BJ (cell line): Measurements from ENCODE around the gene HTR7. TPM values are rescaled to one million over a fixed set of nuclear protein-coding genes. Genes with fewer than 3 reads are reported as not detected.

Experiments
- CTCF ChIA-PET: fragments of 350-600 bp; formaldehyde crosslinking; extraction: SDS; loops from one replicate; lab custom pipeline; 2021; ENCODE audit warnings: antibody characterized with exemption, inconsistent platforms; lab: Yijun Ruan, JAX
- POLR2A ChIA-PET: fragments of 300-600 bp; sonication (Branson Sonifier 250); formaldehyde crosslinking; extraction: SDS; loops from one replicate; lab custom pipeline; 2021; ENCODE audit warnings: antibody characterized with exemption; lab: Charles Lee
- DNase-seq: peaks from one replicate; pipeline ENCODE4 v3.0.0-alpha.2; 2011; ENCODE audit warnings: low read depth
- H3K27me3 ChIP-seq: 2 replicates; pipeline ENCODE4 v1.6.0; 2011; ENCODE audit warnings: low read length; ENCODE audit not compliant: control insufficient read depth, insufficient read depth
- H3K36me3 ChIP-seq: 2 replicates; pipeline ENCODE4 v1.5.1; 2011; ENCODE audit warnings: low read length; ENCODE audit not compliant: control insufficient read depth, insufficient read depth
- H3K4me3 ChIP-seq: 2 replicates; pipeline ENCODE4 v1.5.1; 2011; ENCODE audit warnings: low read depth, mild to moderate bottlenecking, control low read depth, low read length
- polyA plus RNA-seq: library from polyadenylated mRNA; depleted of rRNA; stranded (reverse); fragments of >200 nt; gene quantifications from 2 replicates; pipeline ENCODE4 v1.2.3, GENCODE V29; 2011
- TF ChIP-seq, protein P1 (sequence below): IDR thresholded peaks from 2 replicates; pipeline ENCODE4 v1.5.1; 2011; ENCODE audit warnings: low read depth, mild to moderate bottlenecking, control low read depth, inconsistent platforms, low read length, moderate library complexity; ENCODE audit not compliant: insufficient read depth

HTR7 gene
- polyA plus RNA-seq, 1 experiment, result 0.16 TPM

DNA sequence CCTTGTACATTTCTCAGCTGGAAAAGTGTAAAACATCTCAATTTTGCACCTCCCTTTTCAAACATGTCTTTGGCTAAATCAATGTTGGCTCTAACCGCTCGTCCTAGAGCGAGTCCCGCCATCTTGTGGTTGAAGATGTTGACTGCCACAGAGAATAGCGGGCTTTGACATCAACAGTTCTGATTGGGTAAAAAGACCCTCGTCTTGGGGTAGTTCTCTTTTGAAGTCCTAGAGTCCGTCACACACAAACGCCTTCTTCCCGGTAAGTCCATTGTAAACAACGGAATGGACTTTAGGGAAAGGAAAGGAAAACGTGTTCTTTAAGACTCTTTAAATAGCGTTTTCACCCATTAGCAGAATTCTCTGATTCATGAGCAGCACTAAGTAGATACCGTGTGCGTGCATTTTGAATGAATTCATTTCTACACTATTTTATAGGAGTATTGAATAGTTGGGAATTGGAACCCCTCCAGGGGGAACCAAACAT, 13.5 kb upstream of the HTR7 start:
- TF ChIP-seq, protein P1, sequence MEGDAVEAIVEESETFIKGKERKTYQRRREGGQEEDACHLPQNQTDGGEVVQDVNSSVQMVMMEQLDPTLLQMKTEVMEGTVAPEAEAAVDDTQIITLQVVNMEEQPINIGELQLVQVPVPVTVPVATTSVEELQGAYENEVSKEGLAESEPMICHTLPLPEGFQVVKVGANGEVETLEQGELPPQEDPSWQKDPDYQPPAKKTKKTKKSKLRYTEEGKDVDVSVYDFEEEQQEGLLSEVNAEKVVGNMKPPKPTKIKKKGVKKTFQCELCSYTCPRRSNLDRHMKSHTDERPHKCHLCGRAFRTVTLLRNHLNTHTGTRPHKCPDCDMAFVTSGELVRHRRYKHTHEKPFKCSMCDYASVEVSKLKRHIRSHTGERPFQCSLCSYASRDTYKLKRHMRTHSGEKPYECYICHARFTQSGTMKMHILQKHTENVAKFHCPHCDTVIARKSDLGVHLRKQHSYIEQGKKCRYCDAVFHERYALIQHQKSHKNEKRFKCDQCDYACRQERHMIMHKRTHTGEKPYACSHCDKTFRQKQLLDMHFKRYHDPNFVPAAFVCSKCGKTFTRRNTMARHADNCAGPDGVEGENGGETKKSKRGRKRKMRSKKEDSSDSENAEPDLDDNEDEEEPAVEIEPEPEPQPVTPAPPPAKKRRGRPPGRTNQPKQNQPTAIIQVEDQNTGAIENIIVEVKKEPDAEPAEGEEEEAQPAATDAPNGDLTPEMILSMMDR, result peak; percentile 62
- Histone ChIP-seq H3K27me3 (peaks cover 6% of the 10 kb centered on the region; the same call in 1 of the 2 replicates), H3K36me3 (no peaks in the 10 kb centered on the region), H3K4me3 (peak overlapping the region; percentile 66)
- POLR2A ChIA-PET, result no interaction called here
- DNase-seq, result no peak
- CTCF ChIA-PET, result interaction anchor here (0.9 to 1.8 kb wide), 6 partner anchors 8 to 125 kb away, joined by 3 to 13 read pairs (median 6); partner anchors contain the start of gene HTR7

DNA sequence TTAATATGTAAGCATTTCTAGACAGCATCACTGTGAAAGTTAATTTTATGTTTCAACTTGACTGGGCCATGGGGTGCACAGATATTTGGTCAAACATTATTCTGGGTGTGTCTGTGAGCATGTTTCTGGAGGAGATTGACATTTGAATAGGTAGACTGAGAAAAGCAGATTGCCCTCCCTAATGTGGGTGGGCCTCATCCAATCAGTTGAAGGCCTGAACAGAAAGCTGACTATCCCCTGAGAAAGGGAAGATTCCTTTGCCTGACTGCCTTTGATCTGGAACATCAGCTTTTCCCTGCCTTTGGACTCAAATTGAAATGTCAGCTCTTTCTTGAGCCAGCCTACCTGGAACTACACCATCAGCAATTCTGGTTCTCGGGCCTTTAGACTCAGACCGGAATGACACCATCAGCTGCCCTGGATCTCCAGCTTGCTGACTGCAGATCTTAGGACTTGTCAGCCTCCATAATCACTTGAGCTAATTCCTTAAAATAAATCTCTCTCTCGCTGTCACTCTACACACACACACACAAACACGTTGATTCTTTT, 8.3 kb upstream of the HTR7 start:
- Histone ChIP-seq H3K4me3 (no peak overlapping the region), H3K36me3 (no peaks in the 10 kb centered on the region), H3K27me3 (peaks cover 10% of the 10 kb centered on the region)
- DNase-seq, result no peak
- POLR2A ChIA-PET, result no interaction called here
- TF ChIP-seq, protein P1, result no peak
- CTCF ChIA-PET, result interaction anchor here (0.6 to 2.3 kb wide), 13 partner anchors 9 to 758 kb away, joined by 3 to 11 read pairs (median 3); no protein-coding TSS in a partner anchor

DNA sequence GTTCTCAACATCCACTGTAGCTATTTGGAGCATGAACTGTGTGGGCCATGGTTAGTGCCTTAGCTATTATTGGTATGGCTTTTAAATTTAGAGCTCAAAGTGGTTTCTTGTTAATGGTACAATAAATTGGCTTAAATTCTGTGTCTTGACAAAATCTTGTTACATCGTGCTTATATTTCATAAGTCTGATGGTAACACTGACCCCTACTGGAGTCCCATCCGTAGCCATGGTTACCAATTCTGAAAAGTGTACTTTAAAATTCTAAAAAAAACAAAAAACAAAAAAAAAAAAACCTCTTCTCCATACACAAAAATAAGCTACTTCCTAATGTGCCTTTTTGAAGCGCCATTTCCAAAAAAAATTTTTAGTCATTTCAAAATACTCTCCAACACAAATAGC, 7.6 kb upstream of the HTR7 start:
- ChIA-PET CTCF (interaction anchor here (0.6 to 2.3 kb wide), 13 partner anchors 9 to 758 kb away, joined by 3 to 11 read pairs (median 3); no protein-coding TSS in a partner anchor), POLR2A (no interaction called here)
- TF ChIP-seq, protein P1, result peak; percentile 48
- Histone ChIP-seq H3K36me3 (no peaks in the 10 kb centered on the region), H3K27me3 (peaks cover 10% of the 10 kb centered on the region), H3K4me3 (no peak overlapping the region)
- DNase-seq, result no peak

DNA sequence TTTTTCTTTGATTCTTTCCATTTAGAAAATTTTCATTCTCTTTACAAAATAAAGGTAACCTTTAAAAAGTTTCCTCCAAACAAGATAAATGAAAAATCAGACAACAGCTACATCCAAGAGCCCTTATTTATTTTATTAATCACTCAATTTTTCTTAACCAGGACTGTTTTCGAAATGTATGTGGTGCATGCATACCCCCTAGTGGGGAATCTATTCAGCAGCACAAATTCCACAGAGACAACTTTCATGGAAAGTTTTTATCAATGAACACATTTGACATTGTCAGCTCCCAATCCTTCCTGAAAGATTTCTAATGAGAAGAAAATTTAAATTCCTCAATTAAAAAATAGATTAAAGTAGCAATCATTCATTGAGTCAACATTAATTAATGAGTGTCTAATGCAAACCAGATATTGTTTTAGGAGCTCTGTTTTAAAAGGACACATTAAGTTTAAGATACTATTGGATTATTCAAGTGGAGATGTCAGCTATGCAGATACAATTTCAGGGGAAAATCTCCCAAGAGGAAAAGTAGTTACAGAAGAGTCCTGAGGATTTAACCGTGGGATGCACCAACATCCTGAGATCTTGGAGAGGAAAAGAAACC, 5.2 kb upstream of the HTR7 start:
- Histone ChIP-seq H3K27me3 (peaks cover 9% of the 10 kb centered on the region), H3K4me3 (no peak overlapping the region), H3K36me3 (no peaks in the 10 kb centered on the region)
- DNase-seq, result no peak
- CTCF ChIA-PET, result interaction anchor here (0.6 to 3.3 kb wide), 14 partner anchors 9 to 1069 kb away, joined by 3 to 29 read pairs (median 3); partner anchors contain the start of gene RPP30
- TF ChIP-seq, protein P1, result peak; percentile 80
- POLR2A ChIA-PET, result no interaction called here

DNA sequence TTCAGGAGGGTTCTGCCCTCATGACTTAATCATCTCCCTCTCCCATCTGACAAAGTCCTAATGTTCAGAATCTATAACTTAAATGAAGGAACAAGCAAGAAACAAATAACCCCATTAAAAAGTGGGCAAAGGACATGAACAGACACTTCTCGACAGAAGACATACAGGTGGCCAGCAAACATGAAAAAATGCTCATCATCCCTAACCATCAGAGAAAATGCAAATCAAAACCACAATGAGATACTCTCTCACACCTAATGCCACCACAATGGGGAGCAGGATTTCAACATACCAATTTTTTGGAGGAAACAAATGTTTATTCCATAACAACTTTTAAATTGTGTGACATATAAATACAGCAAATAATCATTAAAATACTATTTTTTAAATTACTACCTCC, 3.0 kb upstream of the HTR7 start:
- TF ChIP-seq, protein P1, result no peak
- H3K36me3 ChIP-seq, result no peaks in the 10 kb centered on the region
- CTCF ChIA-PET, result interaction anchor here (0.7 to 3.3 kb wide), 4 partner anchors 10 to 109 kb away, joined by 3 to 29 read pairs (median 4); no protein-coding TSS in a partner anchor
- POLR2A ChIA-PET, result no interaction called here
- H3K4me3 ChIP-seq, result no peak overlapping the region
- no peak for DNase-seq
- peaks cover 12% of the 10 kb centered on the region for H3K27me3 ChIP-seq
